ENCODE data around the gene TMEM190.
"Not testable (repeated sequence)": the region's sequence is repeated elsewhere in the genome, so short reads cannot be mapped to it uniquely, and the experiment has no call there.

Gene TMEM190

DNA sequence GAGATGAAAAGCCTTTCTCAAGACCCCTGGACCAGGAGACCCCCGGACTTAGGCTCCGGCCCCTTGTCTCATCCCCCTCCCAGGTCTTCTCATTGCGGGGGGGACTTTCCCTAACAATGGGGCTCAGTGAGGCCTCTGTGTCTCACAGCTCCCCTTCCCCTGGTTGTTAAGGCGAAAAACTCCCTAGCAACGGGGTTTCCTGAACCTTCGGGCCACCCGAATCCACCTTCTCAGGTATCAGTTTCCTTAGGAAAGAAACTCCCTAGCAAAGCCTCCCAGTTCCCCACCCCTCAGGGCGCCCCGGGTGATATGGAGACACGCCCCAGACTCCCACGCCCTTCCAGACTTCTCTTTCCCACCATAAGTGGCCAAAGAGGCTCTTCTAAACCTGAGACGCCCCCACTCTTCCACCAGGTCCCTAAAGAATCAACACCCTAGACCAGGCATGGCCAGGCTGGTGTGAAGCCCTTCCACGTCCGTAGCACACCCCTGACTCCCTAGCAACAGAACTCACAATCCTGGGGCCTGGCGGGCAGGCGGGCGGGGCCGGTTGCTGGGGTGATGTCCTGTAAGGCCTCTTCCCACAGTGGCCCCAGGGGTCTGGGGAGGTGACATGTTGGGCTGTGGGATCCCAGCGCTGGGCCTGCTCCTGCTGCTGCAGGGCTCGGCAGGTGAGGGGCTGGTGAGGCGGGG, at the start of gene TMEM190:
Gene TMEM190, plus strand, starts transcription at position 586 of the 693 bp plus-strand sequence. Its CDS starts 28 bp downstream, at position 614.
- no peak for DNase-seq (ENCODE audit: low read depth)

DNA sequence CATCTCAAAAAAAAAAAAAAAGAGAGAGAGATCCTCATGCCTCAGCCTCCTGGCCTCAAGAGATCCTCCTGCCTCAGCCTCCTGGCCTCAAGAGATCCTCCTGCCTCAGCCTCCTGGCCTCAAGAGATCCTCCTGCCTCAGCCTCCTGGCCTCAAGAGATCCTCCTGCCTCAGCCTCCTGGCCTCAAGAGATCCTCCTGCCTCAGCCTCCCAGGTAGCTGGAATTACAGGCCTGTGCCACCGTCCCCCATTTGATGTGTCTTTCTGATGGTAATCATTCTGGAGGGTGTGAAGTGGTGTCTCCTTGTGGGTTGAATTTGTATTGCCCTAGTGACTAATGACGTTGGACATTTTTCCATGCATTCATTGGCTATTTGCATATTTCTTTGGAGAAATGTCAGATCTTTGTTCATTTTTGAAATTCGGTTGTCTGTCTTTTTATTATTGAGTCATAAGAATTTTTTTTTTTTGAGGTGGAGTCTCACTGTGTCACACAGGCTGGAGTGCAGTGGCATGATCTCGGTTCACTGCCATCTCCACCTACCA, 47.8 kb upstream of the TMEM190 start:
- not testable (repeated sequence) for DNase-seq (ENCODE audit: low read depth)

DNA sequence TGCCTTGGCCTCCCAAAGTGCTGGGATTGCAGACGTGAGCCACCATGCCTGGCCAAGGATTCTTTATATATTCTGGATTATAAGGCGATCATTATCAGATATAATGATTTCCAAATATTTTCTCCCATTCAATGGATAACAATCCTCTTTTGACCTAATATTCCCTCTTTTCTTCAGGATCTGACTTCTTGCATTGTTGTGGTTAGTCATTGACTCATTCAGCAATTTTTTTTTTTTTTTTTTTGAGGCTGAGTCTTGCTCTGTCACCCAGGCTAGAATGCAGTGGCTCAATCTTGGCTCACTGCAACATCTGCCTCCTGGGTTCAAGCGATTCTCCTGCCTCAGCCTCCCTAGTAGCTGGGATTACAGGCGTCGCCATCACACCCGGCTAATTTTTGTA, 46.8 kb upstream of the TMEM190 start:
- DNase-seq (ENCODE audit: low read depth): not testable (repeated sequence)

DNA sequence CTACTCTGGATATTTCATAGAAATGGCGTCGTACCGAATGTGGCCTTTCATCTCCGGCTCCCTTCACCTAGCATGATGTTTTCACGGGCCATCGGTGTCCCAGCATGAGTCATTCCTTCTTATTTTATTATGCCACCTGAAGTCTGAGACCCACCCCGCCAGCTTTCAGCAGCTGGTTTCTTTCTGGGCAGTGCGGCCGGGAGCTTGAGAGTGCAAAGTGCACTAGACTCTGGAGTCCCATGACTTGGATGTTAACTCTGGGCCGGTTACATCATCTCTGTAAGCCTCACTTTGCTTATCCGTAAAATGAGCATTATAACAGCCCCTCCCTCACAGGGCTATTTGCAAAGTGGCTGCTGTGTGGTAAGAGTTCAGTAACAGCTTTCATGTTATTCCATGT, 42.8 kb upstream of the TMEM190 start:
- DNase-seq (ENCODE audit: low read depth): no peak

DNA sequence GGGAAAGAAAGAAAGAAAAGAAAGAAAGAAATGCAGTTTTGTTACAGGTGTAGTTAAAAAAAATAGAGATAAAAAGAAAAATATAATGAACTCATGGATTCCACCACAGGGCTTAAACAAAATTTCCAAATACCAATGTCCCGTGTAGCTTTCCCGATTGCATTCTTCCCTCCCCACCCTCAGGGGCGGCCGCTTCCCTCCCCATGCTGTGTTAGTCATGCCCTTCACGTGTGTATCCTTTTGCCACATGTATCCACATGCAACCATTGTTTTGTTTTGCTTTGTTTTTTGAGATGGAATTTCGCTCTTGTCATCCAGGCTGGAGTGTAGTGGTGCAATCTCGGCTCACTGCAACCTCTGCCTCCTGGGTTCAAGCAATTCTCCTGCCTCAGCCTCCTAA, 40.5 kb upstream of the TMEM190 start:
- no peak for DNase-seq (ENCODE audit: low read depth)

DNA sequence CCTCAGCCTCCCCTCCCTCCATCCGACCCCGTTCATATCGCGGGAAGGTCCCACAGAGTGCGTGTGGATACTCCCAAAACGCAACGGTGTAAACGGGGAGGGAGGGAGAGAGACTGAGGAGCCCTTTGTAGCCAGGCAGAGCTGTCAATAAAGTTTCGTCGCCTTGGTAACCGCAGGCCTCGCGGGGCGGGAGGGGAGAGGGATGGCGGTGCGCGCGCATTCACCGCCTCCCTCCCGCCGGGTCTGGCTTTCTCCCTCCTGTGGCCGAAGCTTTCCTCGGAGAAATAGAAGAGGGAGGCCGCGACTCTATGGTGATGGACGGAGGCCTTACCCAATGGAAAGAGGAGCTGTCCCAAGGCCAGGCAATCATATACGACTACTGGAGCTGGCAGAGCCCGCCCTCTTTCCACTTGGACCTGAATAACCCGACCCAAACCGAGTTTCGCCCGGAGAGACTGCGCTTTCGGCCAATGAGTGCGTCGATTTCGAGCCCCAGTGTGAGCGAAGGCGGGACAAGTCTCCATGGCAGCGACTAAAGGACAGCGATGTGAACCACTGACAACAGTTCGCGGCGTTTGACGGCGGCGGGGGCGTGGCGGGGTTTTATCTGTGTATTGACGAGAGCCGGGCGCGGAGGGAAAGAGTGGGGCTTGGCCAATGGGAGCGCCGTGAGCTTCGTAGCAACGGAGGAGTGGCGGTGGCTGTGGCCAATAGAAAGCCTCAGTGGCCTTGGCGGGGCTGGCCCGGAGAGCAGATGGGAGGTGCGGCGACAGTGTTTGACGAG, 37.3 kb upstream of the TMEM190 start, which contains the start of gene KMT5C:
Gene KMT5C, plus strand, starts transcription at position 772 of the 784 bp plus-strand sequence. CDS start 2,061 bp downstream, outside the sequence.
- DNase-seq (ENCODE audit: low read depth): peak; percentile 100

DNA sequence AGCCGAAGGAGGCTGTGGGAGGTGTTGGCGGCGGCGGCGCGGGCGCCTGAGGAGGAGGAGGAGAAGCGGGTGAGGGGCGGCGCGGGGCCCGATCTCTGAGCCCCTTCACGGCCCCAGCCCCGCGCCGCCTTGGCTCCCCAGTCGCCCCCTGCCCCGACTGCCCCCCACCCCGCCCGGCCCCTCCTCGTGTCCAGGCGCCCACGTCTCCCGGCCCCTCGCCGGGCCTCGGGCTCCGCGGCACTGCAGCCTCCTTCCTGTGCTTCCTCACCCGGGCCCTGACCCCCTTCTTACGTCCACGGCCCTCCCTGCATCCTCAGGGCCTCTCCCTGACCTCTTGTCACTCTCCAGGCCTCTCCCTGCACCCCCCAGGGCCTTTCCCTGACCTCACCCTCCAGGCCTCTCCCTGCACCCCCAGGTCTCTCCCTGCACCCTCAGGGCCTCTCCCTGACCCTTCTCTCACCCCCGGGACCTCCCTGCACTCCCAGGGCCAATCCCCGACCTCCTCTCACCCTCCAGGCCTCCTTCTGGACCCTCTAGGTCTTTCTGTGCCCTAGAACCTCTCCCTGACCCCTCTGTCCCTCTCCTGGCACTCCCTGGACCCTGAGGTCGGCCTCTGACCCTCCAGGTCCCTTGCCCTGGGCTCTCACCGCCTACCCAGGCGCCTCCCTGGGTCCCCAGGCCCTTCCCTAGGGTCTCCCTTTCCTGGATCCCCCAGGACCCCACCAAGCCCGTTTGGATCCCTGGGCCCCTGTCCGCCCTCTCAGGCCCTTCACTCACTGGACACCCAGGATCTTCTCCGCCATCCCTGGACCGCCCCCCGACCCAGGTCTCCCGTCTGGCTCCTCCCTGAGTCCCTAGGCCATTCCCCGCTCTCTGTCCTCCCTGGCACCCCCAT, 36.5 kb upstream of the TMEM190 start:
- no peak for DNase-seq (ENCODE audit: low read depth)

DNA sequence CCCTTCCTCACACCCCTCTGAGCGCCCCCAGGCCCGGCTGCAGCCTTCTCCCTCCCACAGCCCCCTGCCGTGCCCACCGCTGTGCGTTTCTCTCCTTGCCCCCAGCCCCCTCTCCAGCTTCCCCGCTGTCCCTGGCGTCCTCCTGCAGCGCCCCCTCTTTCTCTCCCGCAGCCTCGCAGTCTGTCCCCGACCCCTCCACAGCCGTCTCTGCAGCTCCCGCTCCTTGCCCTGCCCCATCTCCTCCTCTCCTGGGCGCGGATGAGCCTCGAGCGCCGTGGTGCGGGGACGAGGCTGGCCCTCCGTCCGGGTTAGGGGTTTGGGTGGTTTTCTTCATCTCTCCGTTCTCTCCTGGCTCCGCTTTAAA, 35.9 kb upstream of the TMEM190 start:
- DNase-seq (ENCODE audit: low read depth): no peak

DNA sequence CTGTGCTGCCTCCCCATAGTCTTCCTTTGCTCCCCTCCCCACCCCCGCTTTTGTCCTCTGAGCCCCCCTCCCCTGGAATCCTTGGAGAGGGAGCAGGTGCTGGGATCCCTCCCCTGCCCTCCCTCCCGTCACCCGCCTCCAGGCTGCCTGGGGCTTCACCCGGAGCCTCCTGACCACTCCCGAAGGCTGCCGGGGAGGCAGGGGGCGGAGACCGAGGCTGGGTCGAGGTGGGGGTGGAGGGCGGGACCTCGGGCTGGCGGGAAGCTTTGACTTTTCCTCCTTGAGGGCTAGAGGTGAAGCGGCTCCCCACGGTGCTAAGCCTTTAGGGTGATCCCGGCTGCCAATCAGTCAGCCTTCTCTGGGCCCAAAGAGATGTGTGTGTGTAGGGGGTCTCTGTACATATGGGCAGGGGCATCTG, 35.4 kb upstream of the TMEM190 start:
- peak; percentile 60 for DNase-seq (ENCODE audit: low read depth)

DNA sequence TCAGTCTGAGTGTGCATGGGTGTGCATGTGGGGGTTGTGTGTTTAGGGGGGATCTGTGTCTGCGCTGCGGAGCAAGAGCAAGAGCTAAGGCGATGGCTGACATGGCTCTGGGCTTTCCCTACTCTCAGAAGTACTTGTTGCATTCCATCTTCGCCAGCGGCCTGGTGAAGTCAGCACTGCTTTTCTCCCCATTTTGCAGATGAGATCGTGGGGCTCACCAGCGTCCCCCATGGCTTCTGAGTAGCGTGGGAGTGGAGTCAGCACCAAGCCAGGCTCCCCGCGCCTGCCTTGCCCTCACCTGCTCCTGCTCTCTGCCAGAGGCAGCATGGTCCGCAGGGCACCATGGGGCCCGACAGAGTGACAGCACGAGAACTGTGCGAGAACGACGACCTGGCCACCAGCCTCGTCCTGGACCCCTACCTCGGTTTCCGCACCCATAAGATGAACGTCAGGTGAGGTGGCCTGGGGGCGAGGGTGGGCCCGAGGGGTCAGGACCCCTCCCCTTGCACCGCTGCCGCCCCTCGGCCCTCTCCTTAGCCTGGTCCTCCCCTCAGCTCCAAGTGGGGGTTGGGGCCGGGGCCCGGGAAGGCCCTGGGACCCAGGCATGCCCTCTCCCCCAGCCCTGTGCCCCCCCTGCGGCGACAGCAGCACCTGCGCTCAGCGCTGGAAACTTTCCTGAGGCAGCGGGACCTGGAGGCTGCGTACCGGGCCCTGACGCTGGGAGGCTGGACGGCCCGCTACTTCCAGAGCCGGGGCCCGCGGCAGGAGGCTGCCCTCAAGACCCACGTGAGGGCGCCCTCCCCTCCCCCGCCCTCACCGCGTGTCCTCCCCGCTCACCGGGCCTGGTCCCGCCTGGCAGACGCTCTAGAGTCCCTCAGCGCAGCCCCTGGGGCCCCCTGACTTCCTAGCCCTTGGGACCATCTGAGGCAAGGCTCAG, 34.8 kb upstream of the TMEM190 start:
- DNase-seq (ENCODE audit: low read depth): no peak

DNA sequence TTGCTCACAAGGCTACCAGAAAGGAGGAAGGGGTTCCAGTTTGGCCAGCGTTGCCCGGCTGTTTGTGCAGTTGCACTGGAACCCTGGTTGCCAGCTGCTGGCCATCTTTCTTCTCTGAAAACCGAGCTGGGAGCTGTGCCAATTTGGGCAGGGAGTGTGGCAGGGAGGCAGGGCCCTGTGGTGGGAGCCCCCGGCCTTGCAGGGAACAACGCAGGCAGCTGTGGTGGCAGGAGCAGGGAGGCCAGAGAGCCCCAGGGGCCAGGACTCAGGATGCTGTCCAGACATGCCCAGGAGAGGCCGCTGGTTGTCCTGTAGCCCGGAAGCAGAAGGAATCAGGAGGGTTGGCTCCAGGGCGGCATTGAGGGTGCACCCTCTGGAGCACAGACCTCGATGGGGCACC, 32.2 kb upstream of the TMEM190 start:
- DNase-seq (ENCODE audit: low read depth): no peak

DNA sequence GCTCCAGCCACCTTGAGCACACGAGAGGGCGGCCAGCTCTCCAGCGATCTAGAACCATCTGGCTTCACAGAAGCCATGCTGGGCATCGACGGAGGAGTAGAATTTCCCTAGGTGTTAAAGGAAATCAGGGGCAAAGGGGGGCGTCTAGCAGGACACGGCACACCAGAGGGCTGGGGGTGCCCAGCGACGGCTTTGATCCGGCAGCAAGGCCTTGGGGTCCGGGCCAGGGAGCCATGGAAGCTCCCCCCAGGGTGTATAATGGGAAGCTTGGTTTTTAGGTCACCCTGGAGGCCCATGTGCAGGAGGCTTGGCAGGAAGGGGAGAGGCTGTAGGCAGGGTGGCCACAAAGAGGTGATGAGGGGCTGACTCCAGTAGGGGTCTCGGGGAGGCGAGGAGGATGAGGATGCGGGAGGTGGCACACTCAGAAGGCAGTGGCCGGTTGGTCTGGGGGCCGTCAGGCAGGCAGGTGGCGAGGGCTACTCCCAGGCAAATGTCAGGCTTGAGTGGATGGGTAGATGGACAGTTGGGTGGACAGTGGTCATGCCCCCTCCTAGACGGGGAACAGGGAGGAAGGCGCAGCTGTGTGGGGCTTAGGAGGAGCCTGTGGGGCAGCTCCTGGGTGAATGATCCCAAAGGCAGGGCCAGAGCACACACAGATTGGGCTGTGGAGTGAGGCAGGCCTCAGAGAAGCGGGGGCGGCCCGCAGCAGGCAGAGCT, 31.4 kb upstream of the TMEM190 start:
- DNase-seq (ENCODE audit: low read depth): no peak

DNA sequence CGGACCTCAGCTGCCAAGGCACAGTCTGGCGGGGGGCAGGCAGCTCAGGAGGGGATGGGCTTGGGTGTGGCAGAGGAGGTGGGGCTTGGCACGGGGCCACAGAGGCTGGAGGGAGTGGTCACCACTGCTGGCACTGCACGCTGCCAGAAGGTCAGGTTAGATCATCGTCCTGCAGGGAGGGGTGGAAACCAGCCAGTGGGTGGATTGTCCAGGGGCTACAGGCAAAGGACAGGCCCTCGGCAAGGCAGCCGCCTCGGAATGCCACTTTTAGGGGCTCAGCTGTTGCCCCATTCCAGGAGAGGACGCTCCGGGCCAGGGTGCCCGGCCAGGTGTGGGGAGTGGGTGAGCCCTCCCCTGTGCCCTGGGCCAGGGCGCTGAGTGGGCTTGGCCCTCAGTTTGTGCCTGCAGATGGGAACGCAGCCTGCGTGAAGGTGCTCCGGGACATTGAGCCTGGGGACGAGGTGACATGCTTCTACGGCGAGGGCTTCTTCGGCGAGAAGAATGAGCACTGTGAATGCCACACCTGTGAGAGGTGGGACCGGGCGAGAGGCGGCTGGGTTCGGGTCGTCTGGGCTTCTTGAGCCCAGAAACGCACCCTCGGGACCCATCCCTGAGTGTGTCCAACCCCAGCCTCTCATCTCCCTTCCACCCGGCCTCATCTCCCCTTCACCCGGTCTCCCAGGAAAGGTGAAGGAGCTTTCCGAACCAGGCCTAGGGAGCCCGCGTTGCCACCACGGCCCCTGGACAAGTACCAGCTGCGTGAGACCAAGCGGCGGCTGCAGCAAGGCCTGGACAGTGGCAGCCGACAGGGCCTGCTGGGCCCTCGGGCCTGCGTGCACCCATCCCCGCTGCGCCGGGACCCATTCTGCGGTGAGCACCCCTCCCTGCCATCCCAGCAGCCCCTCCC, 30.6 kb upstream of the TMEM190 start:
- no peak for DNase-seq (ENCODE audit: low read depth)

DNA sequence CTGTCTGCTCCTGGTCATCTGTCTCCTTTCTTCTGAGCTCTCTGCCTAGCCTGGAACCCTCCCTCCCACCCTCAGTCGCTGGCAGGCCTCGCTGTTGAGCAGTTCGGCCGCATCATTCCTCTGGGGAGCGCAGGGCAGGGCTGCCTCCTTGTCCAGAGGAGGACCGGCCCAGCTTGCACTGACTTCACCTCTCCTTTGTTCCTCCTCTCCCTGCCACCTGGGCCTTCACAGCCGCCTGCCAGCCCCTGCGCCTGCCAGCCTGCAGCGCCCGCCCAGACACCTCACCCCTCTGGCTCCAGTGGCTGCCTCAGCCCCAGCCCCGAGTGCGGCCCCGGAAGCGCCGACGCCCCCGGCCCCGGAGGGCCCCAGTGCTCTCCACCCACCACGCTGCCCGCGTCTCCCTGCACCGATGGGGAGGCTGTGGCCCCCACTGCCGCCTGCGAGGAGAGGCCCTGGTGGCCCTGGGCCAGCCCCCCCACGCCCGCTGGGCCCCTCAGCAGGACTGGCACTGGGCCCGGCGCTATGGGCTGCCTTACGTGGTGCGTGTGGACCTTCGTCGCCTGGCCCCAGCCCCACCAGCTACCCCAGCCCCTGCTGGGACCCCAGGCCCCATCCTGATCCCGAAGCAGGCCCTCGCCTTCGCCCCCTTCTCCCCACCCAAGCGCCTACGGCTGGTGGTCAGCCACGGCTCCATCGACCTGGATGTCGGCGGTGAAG, 29.7 kb upstream of the TMEM190 start:
- no peak for DNase-seq (ENCODE audit: low read depth)

DNA sequence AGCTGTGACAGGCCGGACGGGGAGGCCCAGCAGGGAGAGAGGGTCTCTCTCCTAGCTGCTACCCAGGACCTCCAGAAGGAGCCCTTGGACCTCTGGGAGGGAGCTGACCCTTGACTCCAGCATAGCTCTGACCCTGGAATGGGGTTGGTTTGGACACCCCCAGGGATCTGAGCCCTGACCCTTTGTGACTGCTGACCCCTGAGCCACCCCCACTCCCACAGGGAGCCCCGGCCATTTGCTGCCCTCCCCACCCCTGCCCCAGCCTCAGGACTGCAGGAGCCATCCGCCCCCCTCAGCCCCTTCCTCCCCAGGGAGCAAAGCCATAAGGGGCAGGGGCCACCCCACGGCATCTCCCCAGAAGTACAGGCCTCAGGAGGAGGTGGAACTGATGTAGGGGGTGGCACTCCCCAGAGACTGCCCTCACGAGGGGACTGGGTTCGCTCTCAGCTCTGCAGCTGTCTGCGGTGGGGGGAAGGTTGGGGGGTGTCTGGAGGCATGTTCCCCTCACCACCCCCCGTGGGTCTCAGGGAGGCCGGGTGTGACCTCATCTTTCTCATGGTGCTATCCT, 29.1 kb upstream of the TMEM190 start:
- no peak for DNase-seq (ENCODE audit: low read depth)

DNA sequence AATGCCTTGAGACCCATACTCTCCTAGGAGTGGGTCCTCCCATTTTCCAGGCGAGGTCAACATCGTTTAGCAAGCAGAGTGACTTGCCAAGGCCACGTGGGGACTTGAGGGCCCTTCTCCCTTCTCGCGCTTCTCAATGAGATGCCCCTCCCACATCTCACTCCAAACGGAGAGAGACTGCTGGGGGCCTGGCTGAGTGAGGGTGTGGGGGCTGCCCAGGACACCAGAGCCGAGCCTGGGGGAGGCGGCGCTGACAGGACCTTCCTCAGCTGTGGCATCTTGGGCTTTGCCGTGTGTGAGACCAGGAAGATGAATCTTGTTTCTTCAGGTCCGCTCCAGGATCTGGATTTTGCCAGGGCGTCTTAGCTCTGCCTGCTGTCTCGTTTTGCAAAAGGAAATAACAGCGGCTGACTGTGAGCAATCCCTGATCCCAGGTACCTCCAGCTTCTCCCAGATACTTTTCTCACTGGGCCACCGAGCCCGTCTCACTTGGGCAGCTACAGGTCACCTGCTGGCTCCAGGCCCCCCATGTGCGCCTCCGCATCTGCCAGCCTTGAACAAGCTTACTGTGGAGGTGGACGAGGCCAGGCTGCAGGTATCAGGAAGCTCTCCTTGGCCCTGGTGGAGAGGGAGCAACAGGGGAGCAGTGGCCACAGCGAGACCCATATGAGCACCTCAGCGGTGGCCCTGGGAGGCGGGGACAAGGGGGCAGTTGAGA, 28.1 kb upstream of the TMEM190 start:
- DNase-seq (ENCODE audit: low read depth): no peak

DNA sequence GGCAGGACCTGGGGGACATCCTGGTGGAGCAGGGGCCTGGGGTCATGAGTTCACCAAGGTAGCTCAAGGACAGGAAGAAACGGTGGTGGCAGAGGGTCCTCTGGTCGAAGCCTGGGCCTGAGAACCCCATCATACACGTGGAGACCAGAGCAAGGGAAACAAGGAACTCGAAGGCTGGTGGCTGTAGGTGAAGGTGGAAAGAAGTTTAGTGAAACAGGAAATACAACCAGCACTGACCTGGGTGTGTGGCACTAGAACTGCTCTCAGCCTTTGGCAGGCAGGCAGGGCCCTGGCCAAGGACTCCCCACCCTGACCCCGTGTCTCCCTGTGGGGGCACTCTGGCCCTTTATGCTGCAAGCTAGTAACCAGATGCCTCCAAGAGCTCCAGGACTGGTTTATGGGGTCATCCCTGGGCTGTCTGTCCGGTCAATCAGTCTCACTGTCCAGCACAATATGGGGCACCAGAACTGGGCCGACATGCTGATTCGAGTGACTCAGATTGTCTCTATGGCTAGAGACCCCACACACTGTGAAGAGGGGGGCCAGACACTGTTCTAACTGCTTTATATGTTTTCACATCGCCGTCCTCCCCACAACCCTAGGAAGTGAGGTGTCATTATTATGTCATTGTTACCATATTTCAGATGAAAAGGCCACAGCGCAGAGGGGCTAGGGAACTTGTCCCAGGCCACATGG, 25.9 kb upstream of the TMEM190 start:
- DNase-seq (ENCODE audit: low read depth): no peak

Measured in iris pigment epithelial cell (primary cell).